Fibroblast of lung (primary cell): Measurements from ENCODE around the gene ZNF750.

Experiments used
- EZH2 ChIP-seq: IDR thresholded peaks from 2 replicates; pipeline ENCODE4 v1.5.1; 2012; ENCODE audit warnings: low read length, control low read depth, mild to moderate bottlenecking; ENCODE audit errors: missing control alignments
- TF ChIP-seq, protein P1 (sequence below), 2 donors: IDR thresholded peaks in 1 of 2; conservative IDR thresholded peaks in 1 of 2; 1 replicate in 1 of 2; 2 replicates in 1 of 2; pipeline ENCODE4 v1.5.1; 2011 to 2012; ENCODE audit warnings: low read length in 2 of 2, control low read depth in 1 of 2, inconsistent platforms in 1 of 2, low read depth in 1 of 2, mild to moderate bottlenecking in 1 of 2

DNA sequence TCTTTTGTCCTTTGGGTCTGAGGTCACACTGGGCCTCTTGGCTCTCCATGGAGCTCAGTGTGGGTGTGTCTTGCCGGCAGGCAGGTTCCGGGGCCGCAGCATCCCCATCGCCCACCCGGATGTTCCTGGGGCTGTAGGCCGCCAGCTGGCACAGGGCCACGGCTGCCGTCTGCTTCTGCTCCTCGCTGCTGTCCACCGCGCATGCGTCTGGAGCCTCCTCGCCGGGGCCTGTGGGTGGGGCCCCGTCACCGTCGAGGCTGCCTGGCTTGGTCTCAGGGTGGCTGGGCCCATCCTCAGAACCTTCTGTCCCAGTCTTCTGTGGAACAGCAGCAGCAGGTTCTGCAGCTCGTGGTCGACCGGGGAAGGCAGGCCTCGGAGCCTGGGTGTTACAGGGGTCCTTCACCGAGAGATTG lies 9.6 kb downstream of the ZNF750 start:
- TF ChIP-seq, protein P1, sequence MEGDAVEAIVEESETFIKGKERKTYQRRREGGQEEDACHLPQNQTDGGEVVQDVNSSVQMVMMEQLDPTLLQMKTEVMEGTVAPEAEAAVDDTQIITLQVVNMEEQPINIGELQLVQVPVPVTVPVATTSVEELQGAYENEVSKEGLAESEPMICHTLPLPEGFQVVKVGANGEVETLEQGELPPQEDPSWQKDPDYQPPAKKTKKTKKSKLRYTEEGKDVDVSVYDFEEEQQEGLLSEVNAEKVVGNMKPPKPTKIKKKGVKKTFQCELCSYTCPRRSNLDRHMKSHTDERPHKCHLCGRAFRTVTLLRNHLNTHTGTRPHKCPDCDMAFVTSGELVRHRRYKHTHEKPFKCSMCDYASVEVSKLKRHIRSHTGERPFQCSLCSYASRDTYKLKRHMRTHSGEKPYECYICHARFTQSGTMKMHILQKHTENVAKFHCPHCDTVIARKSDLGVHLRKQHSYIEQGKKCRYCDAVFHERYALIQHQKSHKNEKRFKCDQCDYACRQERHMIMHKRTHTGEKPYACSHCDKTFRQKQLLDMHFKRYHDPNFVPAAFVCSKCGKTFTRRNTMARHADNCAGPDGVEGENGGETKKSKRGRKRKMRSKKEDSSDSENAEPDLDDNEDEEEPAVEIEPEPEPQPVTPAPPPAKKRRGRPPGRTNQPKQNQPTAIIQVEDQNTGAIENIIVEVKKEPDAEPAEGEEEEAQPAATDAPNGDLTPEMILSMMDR (conservative IDR thresholded peaks at IDR 0.05 in 1 of 2, IDR thresholded peaks at IDR 0.05 in 1 of 2; ENCODE audit: low read depth in 1 of 2, low read length in 2 of 2), result no peak
- TF ChIP-seq EZH2, result no peak
